Lower leg skin (tissue), 3 donors: ENCODE data around the gene OTOS.

Experiments used
- CTCF ChIP-seq, 3 donors: fragments of 450-650 bp; IDR thresholded peaks; one replicate each; pipeline ENCODE4 v1.5.1; 2016; ENCODE audit warnings: antibody characterized with exemption in 3 of 3, mild to moderate bottlenecking in 3 of 3, moderate library complexity in 2 of 3
- POLR2A ChIP-seq, 2 donors: fragments of 450-650 bp; IDR thresholded peaks; one replicate each; pipeline ENCODE4 v1.6.1; 2016 to 2017; ENCODE audit warnings: antibody characterized with exemption in 2 of 2, mild to moderate bottlenecking in 1 of 2, moderate library complexity in 1 of 2

GRCh38 chr2:240160291-240161086 is 20.0 kb upstream of the OTOS start:
- TF ChIP-seq CTCF (IDR thresholded peaks at IDR 0.05) (no peak), POLR2A (IDR thresholded peaks at IDR 0.05) (no peak)
